ENCODE measurements around the gene SCLY.

Gene SCLY

GRCh38 chr2:238077292-238077691 is 16.5 kb downstream of the SCLY start:
- no peaks in the 10 kb centered on the region for H3K9me3 ChIP-seq (ENCODE audit: insufficient read depth, low read depth, low read length)

GRCh38 chr2:238079874-238080327 is 19.1 kb downstream of the SCLY start:
- Histone ChIP-seq H3K27me3 (ENCODE audit: insufficient read depth, low read length) (no peaks in the 10 kb centered on the region), H3K9me3 (ENCODE audit: insufficient read depth, low read depth, low read length) (no peaks in the 10 kb centered on the region), H3K36me3 (ENCODE audit: insufficient read depth, low read length) (peaks cover 85% of the 10 kb centered on the region), H3K4me1 (ENCODE audit: insufficient read depth, low read length) (peaks cover 5% of the 10 kb centered on the region; the same call in 1 of the 2 replicates), H3K9ac (ENCODE audit: low read depth, low read length) (no peak overlapping the region), H3K27ac (ENCODE audit: low read depth, low read length) (no peak overlapping the region), H3K4me3 (ENCODE audit: low read length) (no peak overlapping the region)
- WGBS = 96% methylated on average over 2 of the region's 2 CpGs

More at GRCh38 chr2:238077292-238077691, 16.5 kb downstream of the SCLY start:
- WGBS = 94% methylated on average over 1 of the region's 1 CpG
- H3K4me1 ChIP-seq (ENCODE audit: insufficient read depth, low read length) = peaks cover 5% of the 10 kb centered on the region; the same call in 1 of the 2 replicates
- H3K9ac ChIP-seq (ENCODE audit: low read depth, low read length) = no peak overlapping the region
- peaks cover 88% of the 10 kb centered on the region for H3K36me3 ChIP-seq (ENCODE audit: insufficient read depth, low read length)
- no peaks in the 10 kb centered on the region for H3K27me3 ChIP-seq (ENCODE audit: insufficient read depth, low read length)
- no peak overlapping the region for H3K27ac ChIP-seq (ENCODE audit: low read depth, low read length)
- no peak overlapping the region for H3K4me3 ChIP-seq (ENCODE audit: low read length)

GRCh38 chr2:238080518-238080917 is 19.7 kb downstream of the SCLY start:
- no peak overlapping the region for H3K4me3 ChIP-seq (ENCODE audit: low read length)
- no peak overlapping the region for H3K9ac ChIP-seq (ENCODE audit: low read depth, low read length)
- H3K9me3 ChIP-seq (ENCODE audit: insufficient read depth, low read depth, low read length) = no peaks in the 10 kb centered on the region
- no peak overlapping the region for H3K27ac ChIP-seq (ENCODE audit: low read depth, low read length)
- H3K27me3 ChIP-seq (ENCODE audit: insufficient read depth, low read length) = no peaks in the 10 kb centered on the region
- H3K36me3 ChIP-seq (ENCODE audit: insufficient read depth, low read length) = peaks cover 83% of the 10 kb centered on the region
- peaks cover 5% of the 10 kb centered on the region; the same call in 1 of the 2 replicates for H3K4me1 ChIP-seq (ENCODE audit: insufficient read depth, low read length)
- WGBS = 95% methylated on average over 15 of the region's 15 CpGs

GRCh38 chr2:238081150-238081549 is 20.3 kb downstream of the SCLY start:
- no peak overlapping the region for H3K9ac ChIP-seq (ENCODE audit: low read depth, low read length)
- no peak overlapping the region for H3K27ac ChIP-seq (ENCODE audit: low read depth, low read length)
- H3K27me3 ChIP-seq (ENCODE audit: insufficient read depth, low read length) = no peaks in the 10 kb centered on the region
- 96% methylated on average over 13 of the region's 13 CpGs for WGBS
- no peaks in the 10 kb centered on the region for H3K9me3 ChIP-seq (ENCODE audit: insufficient read depth, low read depth, low read length)
- H3K4me3 ChIP-seq (ENCODE audit: low read length) = no peak overlapping the region
- H3K4me1 ChIP-seq (ENCODE audit: insufficient read depth, low read length) = peaks cover 5% of the 10 kb centered on the region; the same call in 1 of the 2 replicates
- H3K36me3 ChIP-seq (ENCODE audit: insufficient read depth, low read length) = peaks cover 83% of the 10 kb centered on the region

GRCh38 chr2:238081561-238081960 is 20.8 kb downstream of the SCLY start:
- Histone ChIP-seq H3K27ac (ENCODE audit: low read depth, low read length) (no peak overlapping the region), H3K4me3 (ENCODE audit: low read length) (no peak overlapping the region), H3K9me3 (ENCODE audit: insufficient read depth, low read depth, low read length) (no peaks in the 10 kb centered on the region), H3K27me3 (ENCODE audit: insufficient read depth, low read length) (no peaks in the 10 kb centered on the region), H3K4me1 (ENCODE audit: insufficient read depth, low read length) (peaks cover 5% of the 10 kb centered on the region; the same call in 1 of the 2 replicates), H3K9ac (ENCODE audit: low read depth, low read length) (no peak overlapping the region), H3K36me3 (ENCODE audit: insufficient read depth, low read length) (peaks cover 86% of the 10 kb centered on the region)
- WGBS = 96% methylated on average over 15 of the region's 16 CpGs

- peaks cover 83% of the 10 kb centered on the region for H3K36me3 ChIP-seq (ENCODE audit: insufficient read depth, low read length)
- WGBS = 95% methylated on average over 17 of the region's 17 CpGs
Measured at GRCh38 chr2:238082151-238082550, 21.4 kb downstream of the SCLY start.

GRCh38 chr2:238082827-238083226 is 22.0 kb downstream of the SCLY start:
- peaks cover 5% of the 10 kb centered on the region; the same call in 1 of the 2 replicates for H3K4me1 ChIP-seq (ENCODE audit: insufficient read depth, low read length)
- H3K27ac ChIP-seq (ENCODE audit: low read depth, low read length) = no peak overlapping the region
- no peak overlapping the region for H3K9ac ChIP-seq (ENCODE audit: low read depth, low read length)
- H3K27me3 ChIP-seq (ENCODE audit: insufficient read depth, low read length) = no peaks in the 10 kb centered on the region
- 82% methylated on average over 7 of the region's 7 CpGs for WGBS
- no peak overlapping the region for H3K4me3 ChIP-seq (ENCODE audit: low read length)
- H3K36me3 ChIP-seq (ENCODE audit: insufficient read depth, low read length) = peaks cover 82% of the 10 kb centered on the region
- no peaks in the 10 kb centered on the region for H3K9me3 ChIP-seq (ENCODE audit: insufficient read depth, low read depth, low read length)

More at GRCh38 chr2:238082151-238082550, 21.4 kb downstream of the SCLY start:
- H3K9me3 ChIP-seq (ENCODE audit: insufficient read depth, low read depth, low read length) = no peaks in the 10 kb centered on the region
- no peaks in the 10 kb centered on the region for H3K27me3 ChIP-seq (ENCODE audit: insufficient read depth, low read length)
- H3K27ac ChIP-seq (ENCODE audit: low read depth, low read length) = no peak overlapping the region
- peaks cover 5% of the 10 kb centered on the region; the same call in 1 of the 2 replicates for H3K4me1 ChIP-seq (ENCODE audit: insufficient read depth, low read length)
- H3K9ac ChIP-seq (ENCODE audit: low read depth, low read length) = no peak overlapping the region
- no peak overlapping the region for H3K4me3 ChIP-seq (ENCODE audit: low read length)

GRCh38 chr2:238083919-238084318 is 23.1 kb downstream of the SCLY start:
- peaks cover 89% of the 10 kb centered on the region for H3K36me3 ChIP-seq (ENCODE audit: insufficient read depth, low read length)
- no peaks in the 10 kb centered on the region for H3K27me3 ChIP-seq (ENCODE audit: insufficient read depth, low read length)
- peaks cover 5% of the 10 kb centered on the region; the same call in 1 of the 2 replicates for H3K4me1 ChIP-seq (ENCODE audit: insufficient read depth, low read length)
- no peak overlapping the region for H3K9ac ChIP-seq (ENCODE audit: low read depth, low read length)
- H3K4me3 ChIP-seq (ENCODE audit: low read length) = no peak overlapping the region
- H3K27ac ChIP-seq (ENCODE audit: low read depth, low read length) = no peak overlapping the region
- 79% methylated on average over 5 of the region's 5 CpGs for WGBS
- H3K9me3 ChIP-seq (ENCODE audit: insufficient read depth, low read depth, low read length) = no peaks in the 10 kb centered on the region

GRCh38 chr2:238084761-238085160 is 24.0 kb downstream of the SCLY start:
- peaks cover 88% of the 10 kb centered on the region for H3K36me3 ChIP-seq (ENCODE audit: insufficient read depth, low read length)
- H3K9me3 ChIP-seq (ENCODE audit: insufficient read depth, low read depth, low read length) = no peaks in the 10 kb centered on the region
- WGBS = 96% methylated on average over 6 of the region's 7 CpGs
- H3K4me3 ChIP-seq (ENCODE audit: low read length) = no peak overlapping the region
- H3K27me3 ChIP-seq (ENCODE audit: insufficient read depth, low read length) = no peaks in the 10 kb centered on the region
- no peak overlapping the region for H3K27ac ChIP-seq (ENCODE audit: low read depth, low read length)
- H3K9ac ChIP-seq (ENCODE audit: low read depth, low read length) = no peak overlapping the region
- no peaks in the 10 kb centered on the region; the same call in 1 of the 2 replicates for H3K4me1 ChIP-seq (ENCODE audit: insufficient read depth, low read length)

GRCh38 chr2:238085899-238086298 is 25.1 kb downstream of the SCLY start:
- Histone ChIP-seq H3K9ac (ENCODE audit: low read depth, low read length) (no peak overlapping the region), H3K9me3 (ENCODE audit: insufficient read depth, low read depth, low read length) (no peaks in the 10 kb centered on the region), H3K27ac (ENCODE audit: low read depth, low read length) (no peak overlapping the region), H3K4me3 (ENCODE audit: low read length) (no peak overlapping the region), H3K4me1 (ENCODE audit: insufficient read depth, low read length) (no peaks in the 10 kb centered on the region), H3K27me3 (ENCODE audit: insufficient read depth, low read length) (no peaks in the 10 kb centered on the region), H3K36me3 (ENCODE audit: insufficient read depth, low read length) (peaks cover 84% of the 10 kb centered on the region)
- WGBS = 100% methylated on average over 2 of the region's 3 CpGs

- Histone ChIP-seq H3K27ac (ENCODE audit: low read depth, low read length) (no peak overlapping the region), H3K9ac (ENCODE audit: low read depth, low read length) (no peak overlapping the region)
Measured at GRCh38 chr2:238087211-238087610, 26.4 kb downstream of the SCLY start.

GRCh38 chr2:238090887-238091286 is 30.1 kb downstream of the SCLY start:
- H3K27me3 ChIP-seq (ENCODE audit: insufficient read depth, low read length) = no peaks in the 10 kb centered on the region
- H3K4me1 ChIP-seq (ENCODE audit: insufficient read depth, low read length) = no peaks in the 10 kb centered on the region
- WGBS = 91% methylated on average over 4 of the region's 4 CpGs
- H3K9ac ChIP-seq (ENCODE audit: low read depth, low read length) = no peak overlapping the region
- H3K27ac ChIP-seq (ENCODE audit: low read depth, low read length) = no peak overlapping the region
- H3K36me3 ChIP-seq (ENCODE audit: insufficient read depth, low read length) = peaks cover 58% of the 10 kb centered on the region
- H3K9me3 ChIP-seq (ENCODE audit: insufficient read depth, low read depth, low read length) = no peaks in the 10 kb centered on the region
- H3K4me3 ChIP-seq (ENCODE audit: low read length) = no peak overlapping the region

More at GRCh38 chr2:238087211-238087610, 26.4 kb downstream of the SCLY start:
- no peaks in the 10 kb centered on the region for H3K9me3 ChIP-seq (ENCODE audit: insufficient read depth, low read depth, low read length)
- no CpG with 5 or more reads among the region's 2 CpGs for WGBS
- no peaks in the 10 kb centered on the region for H3K27me3 ChIP-seq (ENCODE audit: insufficient read depth, low read length)
- no peaks in the 10 kb centered on the region for H3K4me1 ChIP-seq (ENCODE audit: insufficient read depth, low read length)
- H3K4me3 ChIP-seq (ENCODE audit: low read length) = no peak overlapping the region
- H3K36me3 ChIP-seq (ENCODE audit: insufficient read depth, low read length) = peaks cover 80% of the 10 kb centered on the region

All from HUES64 (cell line).